Measurements from ENCODE around the gene UBE2Q2.

- TF ChIP-seq POLR2A (conservative IDR thresholded peaks at IDR 0.05) = no peak
- TF ChIP-seq EZH2 (IDR thresholded peaks at IDR 0.05; ENCODE audit: borderline replicate concordance, low read depth, low read length) = no peak
Observed at GRCh38 chr15:75840659-75841058, 2.6 kb upstream of the UBE2Q2 start.

Data from K562 (cell line).